Colon (tissue), 2 donors: ENCODE data around the gene RRAS2.

Source experiments
- FAIRE-seq: peaks from 2 replicates; lab custom pipeline; 2012; peaks lifted over from hg19 to GRCh38; lab: Jason Lieb, UNC
- donor health status: control.
- donor health status: control.

RRAS2 gene

GRCh38 chr11:14336507-14337503, 22.2 kb downstream of the RRAS2 start:
- FAIRE-seq = no peak

DNA sequence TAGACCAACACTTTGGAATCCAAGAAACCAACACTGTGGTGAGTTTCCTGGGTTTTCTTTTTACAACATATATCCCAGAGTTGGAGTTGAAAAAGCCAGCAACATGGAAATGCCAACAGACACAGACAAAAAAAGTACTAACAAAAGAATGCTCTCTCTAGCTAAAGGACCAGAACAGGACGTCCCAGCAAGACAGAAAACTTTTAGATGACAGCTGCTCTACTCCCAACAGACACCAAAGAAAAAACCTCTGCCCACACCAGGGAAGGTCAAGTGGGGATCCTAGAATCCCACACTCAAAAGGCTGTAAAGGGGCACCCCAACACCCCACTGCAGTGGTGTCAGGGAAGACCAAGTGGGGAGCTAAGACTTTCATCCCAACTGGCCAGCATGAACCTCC, 23.3 kb downstream of the RRAS2 start:
- no peak for FAIRE-seq

- no peak for FAIRE-seq
Observed at GRCh38 chr11:14334893-14335292, 24.1 kb downstream of the RRAS2 start.

DNA sequence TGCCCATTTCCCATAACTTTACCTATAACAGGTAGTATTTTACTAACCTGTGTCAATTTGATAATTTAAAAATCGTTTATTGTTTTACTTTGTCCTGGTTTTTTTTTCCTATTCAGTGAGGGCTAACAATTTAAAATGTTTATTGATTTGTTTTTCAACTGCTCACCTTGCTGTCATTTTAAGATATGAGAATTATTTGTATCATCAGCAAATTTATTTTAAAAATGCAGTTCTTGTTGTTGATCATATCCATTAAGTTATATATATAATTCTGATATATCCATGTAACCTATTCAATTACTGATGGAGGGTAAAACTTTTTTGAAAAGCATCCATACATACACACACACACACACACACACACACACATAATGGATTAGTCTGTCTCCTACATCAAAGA, 24.8 kb downstream of the RRAS2 start:
- FAIRE-seq = peak; percentile 21

DNA sequence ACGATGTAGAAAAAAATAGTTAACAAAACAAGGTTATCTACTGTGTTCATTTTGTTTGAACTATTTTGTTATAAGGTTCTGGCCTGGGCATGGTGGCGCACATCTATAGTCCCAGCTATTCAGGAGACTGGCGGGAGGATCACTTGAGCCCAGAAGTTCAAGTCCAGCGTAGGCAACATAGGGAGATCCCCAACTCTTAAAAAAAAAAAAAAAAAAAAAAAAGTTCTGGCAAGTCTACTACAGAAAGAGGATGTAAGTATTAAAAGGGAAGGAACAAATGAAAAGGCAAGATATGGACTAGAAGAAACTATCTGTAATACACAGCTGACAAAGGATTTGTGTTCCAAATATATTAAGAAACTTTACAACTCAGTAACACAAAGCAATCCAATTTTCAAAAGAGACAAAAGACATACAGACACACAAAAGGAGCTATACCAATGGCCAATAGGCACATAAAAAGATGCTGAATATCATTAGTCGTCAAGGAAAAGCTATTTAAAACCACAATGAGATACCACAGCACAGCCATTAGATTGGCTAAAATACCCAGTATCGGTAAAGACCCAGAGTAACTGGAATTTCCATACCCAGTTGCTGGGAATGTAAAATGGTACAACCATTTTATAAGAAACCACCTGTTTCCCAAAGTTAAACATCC, 27.4 kb downstream of the RRAS2 start:
- no peak for FAIRE-seq

DNA sequence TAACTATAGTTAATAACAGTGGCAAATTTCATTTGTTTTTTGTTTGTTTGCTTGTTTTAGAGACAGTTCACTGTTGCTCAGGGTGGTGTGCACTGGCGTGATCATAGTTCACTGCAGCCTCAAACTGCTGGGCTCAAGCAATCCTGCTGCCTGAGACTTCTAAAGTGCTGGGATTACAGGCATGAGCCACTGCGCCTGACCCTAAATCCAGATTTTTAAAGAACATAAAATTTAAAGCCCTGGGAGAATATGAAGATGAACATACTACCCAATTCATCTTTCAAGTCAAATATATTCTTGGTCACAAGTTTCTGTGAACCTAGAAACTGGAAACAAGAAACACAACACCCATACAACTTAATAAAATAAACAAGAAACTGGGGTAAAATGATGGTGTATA, 28.1 kb downstream of the RRAS2 start:
- FAIRE-seq = no peak

DNA sequence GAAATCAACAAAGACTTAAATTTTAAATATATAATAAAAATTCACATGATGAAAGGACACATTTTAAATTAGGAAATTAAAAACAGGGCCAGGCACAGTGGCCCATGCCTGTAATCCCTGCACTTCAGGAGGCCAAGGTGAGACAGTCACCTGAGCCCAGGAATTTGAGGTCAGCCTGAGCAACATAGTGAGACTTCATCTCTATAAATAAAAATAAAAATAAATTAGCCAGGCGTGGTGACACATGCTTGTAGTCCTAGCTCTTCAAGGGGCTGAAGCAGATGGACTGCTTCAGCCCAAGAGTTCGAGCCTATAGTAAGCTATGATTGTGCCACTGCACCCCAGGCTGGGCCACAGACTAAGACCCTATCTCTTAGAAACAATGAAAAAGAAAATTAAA, 29.3 kb downstream of the RRAS2 start:
- no peak for FAIRE-seq

GRCh38 chr11:14327116-14327515, 31.9 kb downstream of the RRAS2 start:
- no peak for FAIRE-seq

DNA sequence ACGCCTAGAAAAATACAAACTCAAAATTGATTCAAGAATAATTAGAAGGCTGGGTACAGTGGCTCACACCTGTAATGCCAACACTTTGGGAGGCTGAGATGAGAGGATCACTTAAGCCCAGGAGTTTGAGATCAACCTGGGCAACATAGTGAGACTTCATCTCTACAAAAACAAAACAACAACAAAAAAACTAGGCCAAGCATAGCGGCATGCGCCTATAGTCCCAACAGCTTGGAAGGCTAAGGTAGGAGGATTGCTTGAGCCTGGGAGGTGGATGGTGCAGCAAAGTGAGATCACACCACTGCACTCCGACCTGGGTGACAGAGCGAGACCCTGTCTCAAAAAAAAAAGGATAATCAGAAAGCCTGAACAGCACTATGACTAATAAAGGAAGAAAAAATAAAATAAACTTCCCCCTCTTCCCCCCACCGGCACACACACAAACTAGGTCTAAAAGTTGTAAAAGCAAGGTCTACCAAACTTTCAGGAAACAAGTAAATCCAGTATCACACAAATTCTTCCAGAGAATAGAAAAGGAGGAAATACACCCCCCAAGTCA, 35.8 kb downstream of the RRAS2 start:
- FAIRE-seq = no peak

DNA sequence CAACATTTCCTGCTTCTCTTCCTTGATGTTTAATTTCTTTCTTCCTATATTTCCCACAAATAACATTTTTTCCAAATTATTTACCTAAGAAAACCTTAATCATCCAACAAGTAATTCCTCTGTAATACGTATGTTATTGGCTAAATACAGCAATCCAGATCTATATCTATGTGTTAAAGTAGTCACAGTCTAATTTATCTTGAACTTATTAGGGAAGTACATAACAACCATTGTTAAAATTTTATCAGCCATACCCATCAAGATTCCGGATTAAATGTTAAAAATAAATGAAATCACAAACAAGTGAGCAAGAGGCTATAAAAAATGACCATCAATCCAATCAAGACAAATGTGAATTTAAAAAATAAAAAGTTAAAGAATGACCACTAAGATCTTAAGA, 36.5 kb downstream of the RRAS2 start:
- FAIRE-seq = no peak

- FAIRE-seq = no peak
Observed at GRCh38 chr11:14320020-14320419, 39.0 kb downstream of the RRAS2 start.

DNA sequence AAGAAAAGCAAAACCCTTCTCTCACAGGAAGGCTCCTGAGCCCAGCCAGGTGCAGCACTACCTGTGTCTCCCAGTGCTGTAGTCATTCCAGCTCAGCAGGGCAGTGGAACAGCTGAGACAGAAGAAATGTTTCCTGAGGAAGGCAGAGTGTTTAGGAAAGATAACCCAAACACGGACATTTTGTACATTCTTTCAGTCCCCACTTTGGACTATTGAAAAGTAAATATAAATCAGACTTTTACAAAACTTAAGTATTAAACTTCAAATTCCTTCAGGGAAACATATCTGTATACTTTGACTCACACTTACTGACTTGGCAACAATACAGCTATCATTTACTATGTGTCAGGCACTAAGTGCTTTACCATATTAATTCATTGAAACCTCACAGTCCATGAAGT, 40.4 kb downstream of the RRAS2 start:
- FAIRE-seq = no peak

DNA sequence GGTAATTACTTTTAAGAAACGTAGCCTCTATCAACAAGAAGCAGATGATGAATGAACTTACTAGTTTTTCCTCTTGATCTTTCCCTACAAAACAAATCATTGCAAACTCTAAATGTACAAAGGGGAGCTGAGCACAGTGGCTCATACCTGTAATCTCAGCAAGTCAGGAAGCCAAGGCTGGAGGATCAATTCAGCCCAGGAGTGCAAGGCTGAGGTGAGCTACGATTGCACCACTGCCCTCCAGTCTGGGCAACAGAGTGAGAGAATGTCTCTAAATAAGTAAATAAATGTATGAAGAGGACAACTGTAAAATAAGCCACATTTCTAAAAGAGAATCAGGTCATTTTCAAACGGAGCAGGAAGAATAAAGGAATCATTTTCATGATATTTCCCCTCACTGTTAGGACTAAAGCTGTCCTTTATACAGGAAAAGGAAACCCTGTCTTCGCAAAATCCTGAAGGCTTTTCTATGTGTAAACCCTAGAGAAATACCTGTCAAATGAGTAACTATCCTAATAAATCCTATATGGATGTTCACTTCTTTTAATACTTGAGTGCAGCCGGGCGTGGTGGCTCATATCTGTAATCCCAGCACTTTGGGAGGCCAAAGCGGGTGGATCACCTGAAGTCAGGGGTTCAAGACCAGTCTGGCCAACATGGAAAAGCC, 41.2 kb downstream of the RRAS2 start:
- no peak for FAIRE-seq

GRCh38 chr11:14315130-14315529, 43.9 kb downstream of the RRAS2 start:
- FAIRE-seq = no peak

DNA sequence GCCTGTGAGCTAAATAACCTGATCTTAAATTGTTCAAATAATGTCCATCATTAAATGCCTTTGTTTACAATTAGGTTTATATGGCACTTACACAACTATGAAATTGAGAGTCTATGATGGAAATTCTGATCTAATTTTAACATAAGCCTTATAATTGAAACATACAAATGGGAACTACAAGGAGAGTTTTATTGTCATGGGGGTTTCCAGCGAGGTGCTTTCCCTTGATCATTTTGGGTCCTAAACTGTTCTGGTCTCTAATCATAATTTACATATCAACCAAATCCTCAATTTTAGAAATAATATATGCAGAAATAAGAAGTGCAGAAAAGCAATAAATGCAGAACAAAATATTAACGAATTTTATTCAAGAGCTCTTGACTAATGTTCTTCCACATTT, 44.9 kb downstream of the RRAS2 start:
- no peak for FAIRE-seq

GRCh38 chr11:14312736-14313438, 46.1 kb downstream of the RRAS2 start:
- FAIRE-seq = no peak

DNA sequence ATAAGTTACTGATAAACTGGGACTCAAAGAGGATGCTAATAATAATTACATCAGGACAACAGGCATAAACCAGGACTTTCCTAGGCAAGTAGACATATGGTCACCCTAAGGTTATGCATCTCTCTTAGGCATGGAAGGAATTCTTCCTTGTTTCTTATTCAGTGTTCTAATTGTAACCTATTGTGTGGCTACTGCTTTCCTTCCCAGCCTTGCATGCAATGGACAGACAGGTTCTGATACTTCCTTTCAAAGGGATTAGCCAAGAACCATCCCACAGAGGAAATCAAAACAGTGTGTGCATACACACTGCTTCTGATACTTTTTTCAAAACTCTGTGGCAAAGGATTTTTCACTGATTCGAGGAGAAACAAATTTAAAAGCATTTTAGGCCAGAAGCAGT, 48.3 kb downstream of the RRAS2 start:
- no peak for FAIRE-seq

DNA sequence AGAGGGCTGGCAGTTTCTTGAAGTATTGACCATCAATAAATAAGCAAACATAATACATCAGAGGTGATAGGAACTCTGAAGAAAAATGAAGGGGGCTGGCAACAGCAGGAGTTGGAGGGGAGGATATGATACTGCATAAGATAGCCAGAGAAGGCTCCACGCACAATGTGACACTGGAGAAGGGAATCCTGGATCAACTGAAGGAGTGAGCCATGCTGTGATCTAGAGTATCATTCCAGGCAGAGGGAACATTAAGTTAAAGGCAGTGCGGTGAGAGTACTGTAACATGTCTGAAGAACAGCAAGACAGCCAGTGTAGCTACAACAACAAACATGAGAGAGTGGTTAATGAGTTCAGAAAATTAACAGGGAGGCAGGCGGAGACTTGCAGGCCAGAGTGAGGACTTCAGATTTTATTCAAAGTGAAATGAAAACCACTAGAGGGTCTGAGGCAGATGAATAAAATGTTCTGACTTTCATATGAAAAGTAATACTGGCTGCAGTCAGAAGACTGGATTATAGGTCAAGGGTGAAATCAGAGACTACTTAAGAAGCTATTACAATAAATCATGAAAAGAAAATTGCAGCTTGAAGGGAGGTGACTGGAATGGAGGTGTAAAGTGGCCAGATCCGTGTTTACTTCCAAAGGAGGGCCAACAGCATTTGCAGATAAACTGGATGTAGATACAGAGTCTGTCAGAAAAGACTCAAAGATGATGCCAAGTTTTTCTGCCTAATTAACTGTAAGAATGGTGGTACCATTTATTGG, 49.4 kb downstream of the RRAS2 start:
- FAIRE-seq = no peak

GRCh38 chr11:14308897-14309387, 50.0 kb downstream of the RRAS2 start:
- FAIRE-seq = no peak

- FAIRE-seq = no peak
Observed at GRCh38 chr11:14308114-14308896, 50.7 kb downstream of the RRAS2 start.
